Epidermal melanocyte (primary cell): ENCODE results near the gene PGA3.
"Not testable (repeated sequence)": the region's sequence is repeated elsewhere in the genome, so short reads cannot be mapped to it uniquely, and the experiment has no call there.

ENCODE experiments used
- DNase-seq: peaks from one replicate; pipeline ENCODE4 v3.0.0; 2011; ENCODE audit warnings: low spot score; ENCODE audit not compliant: insufficient read length

The PGA3 gene

GRCh38 chr11:61170566-61170965, 32.7 kb upstream of the PGA3 start:
- DNase-seq = no peak

GRCh38 chr11:61171907-61172306, 31.4 kb upstream of the PGA3 start:
- DNase-seq = no peak

GRCh38 chr11:61172356-61172755, 31.0 kb upstream of the PGA3 start:
- no peak for DNase-seq

GRCh38 chr11:61172888-61173287, 30.4 kb upstream of the PGA3 start:
- no peak for DNase-seq

- DNase-seq = no peak
Measured at GRCh38 chr11:61173456-61173855, 29.9 kb upstream of the PGA3 start.

GRCh38 chr11:61174273-61174672, 29.0 kb upstream of the PGA3 start:
- no peak for DNase-seq

GRCh38 chr11:61174949-61175348, 28.4 kb upstream of the PGA3 start:
- DNase-seq = no peak

GRCh38 chr11:61176446-61176845, 26.9 kb upstream of the PGA3 start:
- DNase-seq = no peak

- DNase-seq = not testable (repeated sequence)
Measured at GRCh38 chr11:61180205-61180604, 23.1 kb upstream of the PGA3 start.

GRCh38 chr11:61181489-61181888, 21.8 kb upstream of the PGA3 start:
- no peak for DNase-seq

GRCh38 chr11:61183645-61184044, 19.7 kb upstream of the PGA3 start:
- DNase-seq = no peak

GRCh38 chr11:61186504-61186903, 16.8 kb upstream of the PGA3 start:
- no peak for DNase-seq

- peak; percentile 60 for DNase-seq
Measured at GRCh38 chr11:61187505-61188130, 15.7 kb upstream of the PGA3 start.

GRCh38 chr11:61189933-61190332, 13.4 kb upstream of the PGA3 start:
- DNase-seq = no peak

- no peak for DNase-seq
Measured at GRCh38 chr11:61193596-61193995, 9.7 kb upstream of the PGA3 start.

GRCh38 chr11:61194169-61194671, 9.1 kb upstream of the PGA3 start:
- DNase-seq = no peak

GRCh38 chr11:61194981-61195695, 8.2 kb upstream of the PGA3 start:
- DNase-seq = no peak

- no peak for DNase-seq
Measured at GRCh38 chr11:61195719-61196118, 7.6 kb upstream of the PGA3 start.

- DNase-seq = no peak
Measured at GRCh38 chr11:61198361-61198760, 5.0 kb upstream of the PGA3 start.

GRCh38 chr11:61198948-61199523, 4.3 kb upstream of the PGA3 start:
- no peak for DNase-seq

- no peak for DNase-seq
Measured at GRCh38 chr11:61201476-61201875, 1.8 kb upstream of the PGA3 start.

- DNase-seq = not testable (repeated sequence)
Measured at GRCh38 chr11:61203873-61204272, 558 bp downstream of the PGA3 start.
